Hematopoietic multipotent progenitor cell treated with erythropoietin and hydrocortisone succinate and interleukin-3 and kit ligand, for 8 days (in vitro differentiated cells): ENCODE measurements around the gene MYO10.
"Not testable (repeated sequence)": the region's sequence is repeated elsewhere in the genome, so short reads cannot be mapped to it uniquely, and the experiment has no call there.

Experiments
- DNase-seq: peaks from one replicate; pipeline ENCODE4 v3.0.0-alpha.2; 2015

The MYO10 gene

GRCh38 chr5:16855898-16856297 lies 80.2 kb downstream of the MYO10 start:
- DNase-seq, result no peak

- DNase-seq, result no peak
Observed at GRCh38 chr5:16855485-16855884, 80.6 kb downstream of the MYO10 start.

GRCh38 chr5:16854351-16854750 lies 81.7 kb downstream of the MYO10 start:
- no peak for DNase-seq

- no peak for DNase-seq
Observed at GRCh38 chr5:16853518-16853917, 82.6 kb downstream of the MYO10 start.

GRCh38 chr5:16852251-16853005 lies 83.7 kb downstream of the MYO10 start:
- no peak for DNase-seq

- DNase-seq, result no peak
Observed at GRCh38 chr5:16849775-16850174, 86.3 kb downstream of the MYO10 start.

GRCh38 chr5:16849181-16849580 lies 86.9 kb downstream of the MYO10 start:
- no peak for DNase-seq

GRCh38 chr5:16844952-16845351 lies 91.1 kb downstream of the MYO10 start:
- no peak for DNase-seq

GRCh38 chr5:16842896-16843295 lies 93.2 kb downstream of the MYO10 start:
- no peak for DNase-seq

- no peak for DNase-seq
Observed at GRCh38 chr5:16841416-16841815, 94.7 kb downstream of the MYO10 start.

GRCh38 chr5:16837305-16837704 lies 98.8 kb downstream of the MYO10 start:
- DNase-seq, result no peak

- no peak for DNase-seq
Observed at GRCh38 chr5:16834029-16834428, 102.1 kb downstream of the MYO10 start.

GRCh38 chr5:16831326-16831725 lies 104.8 kb downstream of the MYO10 start:
- not testable (repeated sequence) for DNase-seq

- no peak for DNase-seq
Observed at GRCh38 chr5:16827755-16828154, 108.3 kb downstream of the MYO10 start.

- no peak for DNase-seq
Observed at GRCh38 chr5:16826379-16827125, 109.5 kb downstream of the MYO10 start.

GRCh38 chr5:16819522-16820167 lies 116.4 kb downstream of the MYO10 start:
- no peak for DNase-seq

- DNase-seq, result no peak
Observed at GRCh38 chr5:16815432-16815831, 120.7 kb downstream of the MYO10 start.

- DNase-seq, result no peak
Observed at GRCh38 chr5:16812911-16813310, 123.2 kb downstream of the MYO10 start.

- DNase-seq, result no peak
Observed at GRCh38 chr5:16812448-16812847, 123.6 kb downstream of the MYO10 start.

- DNase-seq, result no peak
Observed at GRCh38 chr5:16810208-16810854, 125.8 kb downstream of the MYO10 start.

GRCh38 chr5:16809395-16810207 lies 126.5 kb downstream of the MYO10 start:
- no peak for DNase-seq

- no peak for DNase-seq
Observed at GRCh38 chr5:16809010-16809394, 127.1 kb downstream of the MYO10 start.

GRCh38 chr5:16808021-16808420 lies 128.1 kb downstream of the MYO10 start:
- no peak for DNase-seq
